Liver (tissue), 9 donors: ENCODE results near the gene KDM4C. TPM values are rescaled to one million over a fixed set of nuclear protein-coding genes. Genes with fewer than 3 reads are reported as not detected.

ENCODE experiments used
- DNase-seq: peaks from one replicate; pipeline ENCODE4 v3.0.0-alpha.2; 2017; ENCODE audit warnings: low spot score
- H3K27ac ChIP-seq, 2 donors: one replicate each; pipeline ENCODE4 v1.7.0; 2013; ENCODE audit warnings: inconsistent platforms in 2 of 2, low read length in 2 of 2, control low read depth in 1 of 2, low read depth in 1 of 2, mild to moderate bottlenecking in 1 of 2
- H3K27me3 ChIP-seq, 4 donors: one replicate each; pipeline versions ENCODE4 v1.6.1 to v1.7.0; 2013; ENCODE audit warnings: low read length in 3 of 4, inconsistent platforms in 1 of 4, mild to moderate bottlenecking in 1 of 4, moderate library complexity in 1 of 4; ENCODE audit not compliant: control insufficient read depth in 4 of 4, insufficient read depth in 4 of 4
- H3K36me3 ChIP-seq, 4 donors: one replicate each; pipeline versions ENCODE4 v1.6.1 to v1.7.0; 2013; ENCODE audit warnings: low read length in 3 of 4, mild to moderate bottlenecking in 3 of 4, low read depth in 1 of 4, moderate library complexity in 1 of 4; ENCODE audit not compliant: control insufficient read depth in 4 of 4, insufficient read depth in 3 of 4
- H3K4me1 ChIP-seq, 4 donors: one replicate each; pipeline versions ENCODE4 v1.6.1 to v1.7.0; 2013; ENCODE audit warnings: low read length in 3 of 4, mild to moderate bottlenecking in 3 of 4, moderate library complexity in 1 of 4; ENCODE audit not compliant: control insufficient read depth in 4 of 4, insufficient read depth in 4 of 4
- H3K4me3 ChIP-seq, 3 donors: one replicate each; pipeline versions ENCODE4 v1.6.1 to v1.7.0; 2013; ENCODE audit warnings: low read length in 3 of 3, control low read depth in 1 of 3, low read depth in 1 of 3, mild to moderate bottlenecking in 1 of 3
- H3K9ac ChIP-seq, 2 donors: one replicate each; pipeline ENCODE4 v1.7.0; 2013; ENCODE audit warnings: low read length in 2 of 2, mild to moderate bottlenecking in 2 of 2, moderate library complexity in 2 of 2, control low read depth in 1 of 2, low read depth in 1 of 2
- H3K9me3 ChIP-seq, 4 donors: one replicate each; pipeline versions ENCODE4 v1.6.1 to v1.7.0; 2013; ENCODE audit warnings: low read length in 3 of 4; ENCODE audit not compliant: control insufficient read depth in 4 of 4
- EGR1 ChIP-seq, 2 donors: IDR thresholded peaks; 2 replicates each; pipeline ENCODE4 v1.6.1; 2016 to 2018; ENCODE audit warnings: antibody characterized with exemption in 2 of 2, low read depth in 2 of 2
- FOXA1 ChIP-seq: IDR thresholded peaks from 2 replicates; pipeline ENCODE4 v1.6.1; 2016; ENCODE audit warnings: antibody characterized with exemption
- FOXA2 ChIP-seq: IDR thresholded peaks from 2 replicates; pipeline ENCODE4 v1.6.1; 2016; ENCODE audit warnings: antibody characterized with exemption
- GABPA ChIP-seq, 2 donors: IDR thresholded peaks in 1 of 2; conservative IDR thresholded peaks in 1 of 2; 2 replicates each; pipeline ENCODE4 v1.6.1; 2016; ENCODE audit warnings: antibody characterized with exemption in 2 of 2, mild to moderate bottlenecking in 1 of 2, moderate library complexity in 1 of 2
- HNF4A ChIP-seq, 2 donors: conservative IDR thresholded peaks; 2 replicates each; pipeline ENCODE4 v1.6.1; 2016; ENCODE audit warnings: antibody characterized with exemption in 2 of 2, mild to moderate bottlenecking in 2 of 2
- HNF4G ChIP-seq: IDR thresholded peaks from 2 replicates; pipeline ENCODE4 v1.6.1; 2016; ENCODE audit warnings: antibody characterized with exemption
- JUND ChIP-seq, 2 donors: IDR thresholded peaks; 2 replicates each; pipeline ENCODE4 v1.6.1; 2016; ENCODE audit warnings: antibody characterized with exemption in 2 of 2
- NR2F2 ChIP-seq: IDR thresholded peaks from 2 replicates; pipeline ENCODE4 v1.6.1; 2016; ENCODE audit warnings: antibody characterized with exemption
- RAD21 ChIP-seq, 2 donors: IDR thresholded peaks; 2 replicates each; pipeline ENCODE4 v1.6.1; 2016; ENCODE audit warnings: antibody characterized with exemption in 2 of 2, mild to moderate bottlenecking in 2 of 2
- RXRA ChIP-seq, 2 donors: IDR thresholded peaks; 2 replicates each; pipeline ENCODE4 v1.6.1; 2017 to 2018; ENCODE audit warnings: antibody characterized with exemption in 2 of 2, mild to moderate bottlenecking in 1 of 2
- SP1 ChIP-seq: IDR thresholded peaks from 2 replicates; pipeline ENCODE4 v1.6.1; 2018; ENCODE audit warnings: antibody characterized with exemption, mild to moderate bottlenecking
- TAF1 ChIP-seq: conservative IDR thresholded peaks from 2 replicates; pipeline ENCODE4 v1.6.1; 2016; ENCODE audit warnings: antibody characterized with exemption, mild to moderate bottlenecking
- YY1 ChIP-seq: IDR thresholded peaks from 2 replicates; pipeline ENCODE4 v1.6.1; 2016; ENCODE audit warnings: antibody characterized with exemption, mild to moderate bottlenecking
- WGBS: extraction: QIAGEN DNeasy Blood & Tissue Kit; methylation state at CpG from one replicate; pipeline ENCODE4 v1.1.7; 2013; 5-methylcytosine and 5-hydroxymethylcytosine counted together
- polyA plus RNA-seq, 2 donors: library from polyadenylated mRNA; stranded (reverse) in 1 of 2; unstranded in 1 of 2; fragments of 200-250 nt in 1 of 2; fragments of >200 nt in 1 of 2; fragmentation: Nextera tagmentation in 1 of 2; extraction: Ambion mirVana in 1 of 2; gene quantifications; one replicate each; pipeline versions ENCODE4 v1.2.1 to v1.2.3, GENCODE V29; 2013 to 2015
- total RNA-seq, 2 donors: library from RNA; depleted of rRNA; stranded (reverse); fragments of >200 nt; gene quantifications; one replicate each; pipeline ENCODE4 v1.2.3, GENCODE V29; 2014
- TF ChIP-seq, protein P1 (sequence below): IDR thresholded peaks from 2 replicates; pipeline ENCODE4 v1.6.1; 2016; ENCODE audit warnings: antibody characterized with exemption
- TF ChIP-seq, protein P2 (sequence below): IDR thresholded peaks from 2 replicates; pipeline ENCODE4 v1.6.1; 2016; ENCODE audit warnings: antibody characterized with exemption, mild to moderate bottlenecking
- TF ChIP-seq, protein P3 (sequence below): IDR thresholded peaks from 2 replicates; pipeline ENCODE4 v1.6.1; 2016; ENCODE audit warnings: antibody characterized with exemption
- TF ChIP-seq, protein P4 (sequence below): IDR thresholded peaks from 2 replicates; pipeline ENCODE4 v1.6.1; 2016; ENCODE audit warnings: antibody characterized with exemption
- TF ChIP-seq, protein P5 (sequence below): fragments of 150-350 bp; IDR thresholded peaks from 2 replicates; pipeline ENCODE4 v1.5.1; 2017; ENCODE audit warnings: improper control_type of control experiment, low read depth, low read length; ENCODE audit not compliant: missing input control
- donor health status: healthy.
- donor health status: healthy.
- donor health status: healthy.
- donor health status: healthy.
- donor health status: healthy.

The KDM4C gene
- total and polyA plus RNA-seq, 4 donors: 4.3 to 40.2 (median 24.0) TPM

DNA sequence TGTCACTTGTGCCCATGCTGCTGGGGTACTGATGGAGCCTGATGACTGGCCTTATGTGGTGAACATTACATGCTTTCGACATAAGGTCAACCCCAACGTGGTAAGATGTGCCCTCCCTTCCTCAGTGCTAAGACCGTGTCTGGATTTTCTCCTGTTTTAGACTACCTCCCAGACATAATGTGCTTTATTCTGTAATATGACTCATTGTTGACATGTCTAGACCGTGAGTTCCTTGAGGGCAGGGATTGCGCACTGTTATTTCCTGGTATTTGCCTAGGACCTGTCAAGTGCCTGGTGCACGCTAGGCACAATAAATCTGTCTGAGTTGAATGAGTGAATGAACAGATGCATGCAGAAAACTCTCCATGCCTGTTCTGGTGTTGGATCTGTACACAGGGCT lies 346.0 kb downstream of the KDM4C start:
- Histone ChIP-seq H3K36me3 (peaks cover 0 to 15% (median 10%) of the 10 kb centered on the region in 4 donors), H3K27me3 (no peaks in the 10 kb centered on the region), H3K4me3 (no peak overlapping the region), H3K9ac (no peak overlapping the region), H3K4me1 (no peaks in the 10 kb centered on the region), H3K27ac (no peak overlapping the region), H3K9me3 (peaks cover 0 to 1% (median 0%) of the 10 kb centered on the region in 4 donors)
- TF ChIP-seq SP1: no peak
- TF ChIP-seq FOXA2: no peak
- TF ChIP-seq HNF4A (conservative IDR thresholded peaks at IDR 0.05): no peak
- TF ChIP-seq, protein P1, sequence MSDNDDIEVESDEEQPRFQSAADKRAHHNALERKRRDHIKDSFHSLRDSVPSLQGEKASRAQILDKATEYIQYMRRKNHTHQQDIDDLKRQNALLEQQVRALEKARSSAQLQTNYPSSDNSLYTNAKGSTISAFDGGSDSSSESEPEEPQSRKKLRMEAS: no peak
- no peak for TF ChIP-seq RXRA (IDR thresholded peaks at IDR 0.05)
- no peak for TF ChIP-seq NR2F2
- no peak for TF ChIP-seq RAD21 (IDR thresholded peaks at IDR 0.05)
- TF ChIP-seq, protein P2, sequence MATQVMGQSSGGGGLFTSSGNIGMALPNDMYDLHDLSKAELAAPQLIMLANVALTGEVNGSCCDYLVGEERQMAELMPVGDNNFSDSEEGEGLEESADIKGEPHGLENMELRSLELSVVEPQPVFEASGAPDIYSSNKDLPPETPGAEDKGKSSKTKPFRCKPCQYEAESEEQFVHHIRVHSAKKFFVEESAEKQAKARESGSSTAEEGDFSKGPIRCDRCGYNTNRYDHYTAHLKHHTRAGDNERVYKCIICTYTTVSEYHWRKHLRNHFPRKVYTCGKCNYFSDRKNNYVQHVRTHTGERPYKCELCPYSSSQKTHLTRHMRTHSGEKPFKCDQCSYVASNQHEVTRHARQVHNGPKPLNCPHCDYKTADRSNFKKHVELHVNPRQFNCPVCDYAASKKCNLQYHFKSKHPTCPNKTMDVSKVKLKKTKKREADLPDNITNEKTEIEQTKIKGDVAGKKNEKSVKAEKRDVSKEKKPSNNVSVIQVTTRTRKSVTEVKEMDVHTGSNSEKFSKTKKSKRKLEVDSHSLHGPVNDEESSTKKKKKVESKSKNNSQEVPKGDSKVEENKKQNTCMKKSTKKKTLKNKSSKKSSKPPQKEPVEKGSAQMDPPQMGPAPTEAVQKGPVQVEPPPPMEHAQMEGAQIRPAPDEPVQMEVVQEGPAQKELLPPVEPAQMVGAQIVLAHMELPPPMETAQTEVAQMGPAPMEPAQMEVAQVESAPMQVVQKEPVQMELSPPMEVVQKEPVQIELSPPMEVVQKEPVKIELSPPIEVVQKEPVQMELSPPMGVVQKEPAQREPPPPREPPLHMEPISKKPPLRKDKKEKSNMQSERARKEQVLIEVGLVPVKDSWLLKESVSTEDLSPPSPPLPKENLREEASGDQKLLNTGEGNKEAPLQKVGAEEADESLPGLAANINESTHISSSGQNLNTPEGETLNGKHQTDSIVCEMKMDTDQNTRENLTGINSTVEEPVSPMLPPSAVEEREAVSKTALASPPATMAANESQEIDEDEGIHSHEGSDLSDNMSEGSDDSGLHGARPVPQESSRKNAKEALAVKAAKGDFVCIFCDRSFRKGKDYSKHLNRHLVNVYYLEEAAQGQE: no peak
- TF ChIP-seq HNF4G: no peak
- TF ChIP-seq EGR1 (IDR thresholded peaks at IDR 0.05; ENCODE audit: low read depth in 2 of 2): no peak
- no peak for TF ChIP-seq YY1
- TF ChIP-seq, protein P3, sequence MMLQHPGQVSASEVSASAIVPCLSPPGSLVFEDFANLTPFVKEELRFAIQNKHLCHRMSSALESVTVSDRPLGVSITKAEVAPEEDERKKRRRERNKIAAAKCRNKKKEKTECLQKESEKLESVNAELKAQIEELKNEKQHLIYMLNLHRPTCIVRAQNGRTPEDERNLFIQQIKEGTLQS: no peak
- TF ChIP-seq, protein P4, sequence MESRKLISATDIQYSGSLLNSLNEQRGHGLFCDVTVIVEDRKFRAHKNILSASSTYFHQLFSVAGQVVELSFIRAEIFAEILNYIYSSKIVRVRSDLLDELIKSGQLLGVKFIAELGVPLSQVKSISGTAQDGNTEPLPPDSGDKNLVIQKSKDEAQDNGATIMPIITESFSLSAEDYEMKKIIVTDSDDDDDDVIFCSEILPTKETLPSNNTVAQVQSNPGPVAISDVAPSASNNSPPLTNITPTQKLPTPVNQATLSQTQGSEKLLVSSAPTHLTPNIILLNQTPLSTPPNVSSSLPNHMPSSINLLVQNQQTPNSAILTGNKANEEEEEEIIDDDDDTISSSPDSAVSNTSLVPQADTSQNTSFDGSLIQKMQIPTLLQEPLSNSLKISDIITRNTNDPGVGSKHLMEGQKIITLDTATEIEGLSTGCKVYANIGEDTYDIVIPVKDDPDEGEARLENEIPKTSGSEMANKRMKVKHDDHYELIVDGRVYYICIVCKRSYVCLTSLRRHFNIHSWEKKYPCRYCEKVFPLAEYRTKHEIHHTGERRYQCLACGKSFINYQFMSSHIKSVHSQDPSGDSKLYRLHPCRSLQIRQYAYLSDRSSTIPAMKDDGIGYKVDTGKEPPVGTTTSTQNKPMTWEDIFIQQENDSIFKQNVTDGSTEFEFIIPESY: no peak
- no peak for TF ChIP-seq JUND (IDR thresholded peaks at IDR 0.05)
- TF ChIP-seq, protein P5, sequence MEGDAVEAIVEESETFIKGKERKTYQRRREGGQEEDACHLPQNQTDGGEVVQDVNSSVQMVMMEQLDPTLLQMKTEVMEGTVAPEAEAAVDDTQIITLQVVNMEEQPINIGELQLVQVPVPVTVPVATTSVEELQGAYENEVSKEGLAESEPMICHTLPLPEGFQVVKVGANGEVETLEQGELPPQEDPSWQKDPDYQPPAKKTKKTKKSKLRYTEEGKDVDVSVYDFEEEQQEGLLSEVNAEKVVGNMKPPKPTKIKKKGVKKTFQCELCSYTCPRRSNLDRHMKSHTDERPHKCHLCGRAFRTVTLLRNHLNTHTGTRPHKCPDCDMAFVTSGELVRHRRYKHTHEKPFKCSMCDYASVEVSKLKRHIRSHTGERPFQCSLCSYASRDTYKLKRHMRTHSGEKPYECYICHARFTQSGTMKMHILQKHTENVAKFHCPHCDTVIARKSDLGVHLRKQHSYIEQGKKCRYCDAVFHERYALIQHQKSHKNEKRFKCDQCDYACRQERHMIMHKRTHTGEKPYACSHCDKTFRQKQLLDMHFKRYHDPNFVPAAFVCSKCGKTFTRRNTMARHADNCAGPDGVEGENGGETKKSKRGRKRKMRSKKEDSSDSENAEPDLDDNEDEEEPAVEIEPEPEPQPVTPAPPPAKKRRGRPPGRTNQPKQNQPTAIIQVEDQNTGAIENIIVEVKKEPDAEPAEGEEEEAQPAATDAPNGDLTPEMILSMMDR: no peak
- TF ChIP-seq FOXA1: no peak
- TF ChIP-seq TAF1: no peak
- TF ChIP-seq GABPA (IDR thresholded peaks at IDR 0.05 in 1 of 2, conservative IDR thresholded peaks at IDR 0.05 in 1 of 2): no peak
- DNase-seq: no peak
- WGBS: 89% methylated on average over 6 of the region's 6 CpGs
